GM12873 (cell line): Measurements from ENCODE around the gene COL18A1.

Source experiments
- CTCF ChIP-seq: IDR thresholded peaks from 2 replicates; pipeline ENCODE4 v1.5.1; 2012; ENCODE audit warnings: low read depth, mild to moderate bottlenecking, moderate library complexity, low read length, control low read depth; ENCODE audit not compliant: insufficient read depth; ENCODE audit errors: missing control alignments

The COL18A1 gene

GRCh38 chr21:45454060-45454925 is 49.3 kb downstream of the COL18A1 start:
- no peak for TF ChIP-seq CTCF

DNA sequence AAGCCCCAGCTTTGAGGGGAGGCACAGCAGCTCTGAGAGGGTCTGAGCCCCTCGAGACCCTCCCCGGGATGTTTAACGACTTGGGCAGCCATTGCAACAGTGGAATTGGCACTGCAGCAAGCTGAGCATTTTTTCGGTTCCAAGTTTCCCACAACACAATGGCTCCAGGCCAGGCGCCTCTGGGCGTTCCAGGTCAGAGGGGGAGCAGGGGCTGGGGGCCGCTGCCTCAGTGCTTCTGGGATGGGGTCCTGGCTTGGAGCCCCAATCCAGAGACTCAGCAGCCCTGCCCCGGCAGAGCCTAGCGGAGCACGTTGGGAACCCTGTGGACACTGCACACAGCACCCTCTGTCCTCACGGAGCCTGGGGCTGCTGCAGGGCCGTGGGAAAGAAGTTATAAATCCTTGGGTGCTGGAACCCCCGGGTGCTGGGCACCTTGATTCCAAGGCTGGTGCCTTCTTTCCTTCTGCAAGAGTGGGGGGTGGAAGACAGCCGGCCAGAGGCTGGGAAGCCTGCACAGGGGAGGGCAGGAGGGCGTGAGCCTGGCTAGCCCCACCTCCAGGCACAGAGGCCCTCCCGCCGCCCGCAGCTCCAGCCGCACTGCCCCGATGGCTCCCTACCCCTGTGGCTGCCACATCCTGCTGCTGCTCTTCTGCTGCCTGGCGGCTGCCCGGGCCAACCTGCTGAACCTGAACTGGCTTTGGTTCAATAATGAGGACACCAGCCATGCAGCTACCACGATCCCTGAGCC is 50.1 kb downstream of the COL18A1 start:
- no peak for TF ChIP-seq CTCF

GRCh38 chr21:45455674-45456583 is 51.0 kb downstream of the COL18A1 start:
- TF ChIP-seq CTCF, result no peak

DNA sequence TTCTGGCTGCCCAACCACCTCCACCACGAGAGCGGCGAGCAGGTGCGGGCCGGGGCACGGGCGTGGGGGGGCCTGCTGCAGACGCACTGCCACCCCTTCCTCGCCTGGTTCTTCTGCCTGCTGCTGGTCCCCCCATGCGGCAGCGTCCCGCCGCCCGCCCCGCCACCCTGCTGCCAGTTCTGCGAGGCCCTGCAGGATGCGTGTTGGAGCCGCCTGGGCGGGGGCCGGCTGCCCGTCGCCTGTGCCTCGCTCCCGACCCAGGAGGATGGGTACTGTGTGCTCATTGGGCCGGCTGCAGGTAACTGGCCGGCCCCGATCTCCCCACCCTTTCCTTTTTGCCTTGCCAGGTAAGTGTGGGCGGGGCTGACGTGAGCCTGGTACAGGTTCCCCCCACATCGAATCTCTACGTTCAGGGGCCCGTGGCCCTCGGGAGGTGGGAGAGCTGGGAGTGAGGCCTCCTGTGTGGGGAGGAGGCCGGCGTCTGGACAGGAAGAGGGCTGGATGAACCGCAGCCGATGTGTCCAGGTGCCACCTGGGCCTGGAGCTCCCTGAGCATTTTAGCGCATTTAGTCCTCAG is 51.7 kb downstream of the COL18A1 start:
- TF ChIP-seq CTCF, result no peak

DNA sequence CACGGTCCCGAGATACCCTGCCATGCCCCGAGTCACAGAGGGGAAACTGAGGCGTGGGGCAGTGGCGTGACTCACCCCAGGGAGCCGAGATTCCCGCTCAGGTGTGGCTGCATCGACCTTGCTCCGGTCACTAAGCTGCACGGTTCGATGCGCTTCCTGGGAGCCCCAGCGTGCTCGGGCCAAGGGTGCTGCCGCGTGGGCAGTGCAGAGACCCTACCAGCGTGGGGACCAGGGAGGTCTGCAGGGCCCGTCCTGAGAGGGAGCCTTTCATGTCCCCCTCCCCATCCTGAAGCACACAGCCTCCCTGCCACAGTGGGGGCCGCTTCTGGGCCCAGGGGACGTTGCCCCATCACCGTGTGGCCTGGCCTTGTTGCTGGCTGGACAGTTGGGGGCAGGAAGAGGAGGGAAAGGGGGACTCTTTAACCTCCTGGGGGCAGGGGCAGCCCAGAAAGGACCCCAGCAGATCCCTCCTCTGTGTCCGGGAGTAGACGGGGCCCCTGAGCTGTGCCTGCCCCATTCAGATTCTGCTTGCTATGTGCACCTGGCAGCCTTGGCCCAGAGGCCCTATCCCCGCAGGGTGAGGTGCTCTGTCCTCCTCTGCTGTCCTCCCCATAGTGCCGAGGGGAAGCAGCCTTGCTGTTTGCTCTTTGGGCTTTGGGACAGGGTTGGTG is 52.3 kb downstream of the COL18A1 start:
- TF ChIP-seq CTCF, result no peak

GRCh38 chr21:45457832-45458172 is 52.8 kb downstream of the COL18A1 start:
- TF ChIP-seq CTCF, result no peak
